ENCODE data around the gene FAM117A. TPM values are rescaled to one million over a fixed set of nuclear protein-coding genes. Genes with fewer than 3 reads are reported as not detected.
A peak's percentile ranks its signal among the peaks of the same experiment; 100 is the strongest.

The FAM117A gene
- total RNA-seq, 6 donors from 2014 or later: 15.1 to 22.0 (median 18.2) TPM

- DNase-seq (peak in 1 of 2 donors; percentile 26), ATAC-seq (ENCODE audit: low FRiP score in 2 of 2) (peak; percentile 19 to 76)
- no peaks in the 10 kb centered on the region for H3K9me3 ChIP-seq
- no peaks in the 10 kb centered on the region for H3K36me3 ChIP-seq
- no peak overlapping the region for H3K4me3 ChIP-seq
- no peaks in the 10 kb centered on the region for H3K27me3 ChIP-seq
- no peak overlapping the region for H3K27ac ChIP-seq
- H3K4me1 ChIP-seq: peaks cover 13 to 26% (median 19%) of the 10 kb centered on the region in 4 donors
- 16 to 19% methylated on average over 2 of the region's 2 CpGs for WGBS, 2 donors
- TF ChIP-seq CTCF (IDR thresholded peaks at IDR 0.05) (peak in 5 of 6 experiments; percentile 46 to 71 (median 59)), POLR2A (IDR thresholded peaks at IDR 0.05) (no peak)
Measured at GRCh38 chr17:49779739-49780231, 15.9 kb upstream of the FAM117A start.

DNA sequence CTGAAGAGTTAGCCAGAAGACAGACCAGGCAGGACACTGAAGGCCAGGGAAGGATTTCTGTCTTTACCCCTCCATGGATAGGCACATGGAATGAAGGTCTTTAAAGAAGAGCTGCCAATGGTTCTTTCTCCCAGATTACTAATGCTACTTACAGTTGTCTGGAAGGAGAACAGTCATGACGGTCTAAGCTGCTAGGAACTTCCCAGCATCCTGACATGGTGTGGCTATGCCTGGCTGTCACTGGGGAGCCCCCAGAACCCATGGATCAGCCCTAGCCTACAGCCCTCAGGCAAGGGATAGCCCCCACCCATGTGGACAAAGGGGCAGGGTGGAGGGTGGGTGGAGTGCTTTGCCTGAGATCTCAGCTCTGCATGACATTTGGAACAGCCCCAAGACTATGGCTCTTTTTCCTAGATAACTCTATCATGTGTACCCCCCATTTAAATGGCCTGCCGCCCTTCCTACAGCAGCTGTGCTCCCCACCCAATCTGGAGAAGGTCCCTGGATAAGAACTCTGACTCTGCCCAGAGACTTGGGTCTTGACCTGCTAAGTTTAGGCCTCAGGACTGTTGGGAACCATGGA, 15.3 kb upstream of the FAM117A start:
- DNase-seq (no peak), ATAC-seq (ENCODE audit: low FRiP score in 2 of 2) (no peak)
- TF ChIP-seq CTCF (IDR thresholded peaks at IDR 0.05) (no peak), EP300 (IDR thresholded peaks at IDR 0.05) (no peak), POLR2AphosphoS5 (IDR thresholded peaks at IDR 0.05) (no peak)
- 80 to 94% methylated on average over 1 to 2 of the region's 2 CpGs for WGBS, 2 donors
- Histone ChIP-seq H3K27ac (no peak overlapping the region), H3K4me3 (no peak overlapping the region), H3K4me1 (peaks cover 13 to 26% (median 19%) of the 10 kb centered on the region in 4 donors), H3K9me3 (no peaks in the 10 kb centered on the region), H3K27me3 (no peaks in the 10 kb centered on the region), H3K36me3 (no peaks in the 10 kb centered on the region)

- no peak overlapping the region for H3K4me3 ChIP-seq
- H3K27ac ChIP-seq: no peak overlapping the region
- WGBS, 2 donors: 88 to 93% methylated on average over 2 of the region's 2 CpGs
- no peaks in the 10 kb centered on the region for H3K27me3 ChIP-seq
- ATAC-seq (ENCODE audit: low FRiP score in 2 of 2): no peak
- TF ChIP-seq EP300 (IDR thresholded peaks at IDR 0.05) (no peak), CTCF (IDR thresholded peaks at IDR 0.05) (no peak), POLR2A (IDR thresholded peaks at IDR 0.05) (no peak), POLR2AphosphoS5 (IDR thresholded peaks at IDR 0.05) (no peak)
- no peak for DNase-seq
- H3K9me3 ChIP-seq: no peaks in the 10 kb centered on the region
- no peaks in the 10 kb centered on the region for H3K36me3 ChIP-seq
- peaks cover 13 to 26% (median 19%) of the 10 kb centered on the region in 4 donors for H3K4me1 ChIP-seq
Measured at GRCh38 chr17:49777563-49777962, 13.6 kb upstream of the FAM117A start.

DNA sequence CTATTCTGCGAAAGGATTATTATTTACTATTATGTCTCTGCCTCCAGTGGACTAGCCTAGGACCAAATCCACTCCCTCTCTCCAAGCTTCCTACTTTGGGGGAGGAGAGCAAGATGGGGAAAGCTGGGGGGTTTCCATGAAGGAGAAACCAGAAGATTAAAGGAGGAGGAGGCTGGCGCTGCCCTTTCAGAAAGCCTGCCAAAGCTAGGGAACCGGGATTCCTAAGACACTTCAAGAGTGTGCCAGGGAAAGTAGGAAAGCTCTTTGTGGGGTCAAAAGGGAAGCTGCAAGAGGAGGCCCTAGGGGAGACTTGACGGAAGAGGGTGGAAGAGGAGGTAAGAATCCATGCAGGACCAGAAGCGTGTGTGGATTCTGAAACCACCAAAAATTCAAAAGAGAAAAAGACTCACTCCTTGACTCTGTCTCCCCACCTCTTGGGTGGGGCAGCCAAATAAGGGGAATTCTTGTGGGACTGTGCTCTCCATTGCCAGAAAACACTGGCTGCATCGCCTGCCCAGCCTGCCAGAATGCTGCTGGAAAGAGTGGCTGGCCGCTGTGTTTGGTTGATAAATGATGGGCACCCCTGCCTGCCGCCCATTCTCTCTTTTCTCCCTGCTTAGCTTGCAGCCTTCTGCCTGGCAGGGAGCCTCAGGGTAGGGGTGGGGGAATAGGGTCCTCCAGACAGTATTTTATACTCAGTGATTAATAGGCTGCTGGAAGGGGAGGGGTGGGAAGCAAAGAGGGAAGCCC, 12.8 kb upstream of the FAM117A start:
- 58 to 65% methylated on average over 8 of the region's 8 CpGs for WGBS, 2 donors
- no peak overlapping the region for H3K4me3 ChIP-seq
- ATAC-seq (ENCODE audit: low FRiP score in 2 of 2) (peak in 1 of 2 donors; percentile 23), DNase-seq (no peak)
- no peaks in the 10 kb centered on the region for H3K36me3 ChIP-seq
- peak overlapping the region in 2 of 4 donors; percentile 59 to 68 for H3K27ac ChIP-seq
- H3K4me1 ChIP-seq: peaks cover 13 to 26% (median 19%) of the 10 kb centered on the region in 4 donors
- no peaks in the 10 kb centered on the region for H3K27me3 ChIP-seq
- no peaks in the 10 kb centered on the region for H3K9me3 ChIP-seq
- TF ChIP-seq POLR2AphosphoS5 (IDR thresholded peaks at IDR 0.05): no peak
- no peak for TF ChIP-seq POLR2A (IDR thresholded peaks at IDR 0.05)
- TF ChIP-seq CTCF (IDR thresholded peaks at IDR 0.05): no peak
- TF ChIP-seq EP300 (IDR thresholded peaks at IDR 0.05): no peak

Data from upper lobe of left lung (tissue), 6 donors.